Calu3 (cell line): ENCODE results near the gene TRDN. TPM values are rescaled to one million over a fixed set of nuclear protein-coding genes. Genes with fewer than 3 reads are reported as not detected.

Experiments
- BruUV-seq: library from RNA; stranded (reverse); fragments of 400-500 nt; replicated peaks from 2 replicates; lab custom pipeline; 2021; lab: Mats Ljungman, UMichigan
- CTCF ChIA-PET: fragments of 300-600 bp; sonication (Branson Sonifier 250); formaldehyde crosslinking; loops from one replicate; lab custom pipeline; 2022; ENCODE audit warnings: antibody characterized with exemption; lab: Charles Lee
- DNase-seq: peaks from one replicate; pipeline ENCODE4 v3.0.0; 2022
- H3K27ac Mint-ChIP-seq: one replicate; pipeline ENCODE4 v1.8.0; 2022; ENCODE audit warnings: mixed read lengths; ENCODE audit not compliant: unreplicated experiment
- H3K27me3 Mint-ChIP-seq: one replicate; pipeline ENCODE4 v1.8.0; 2022; ENCODE audit warnings: mixed read lengths; ENCODE audit not compliant: unreplicated experiment
- H3K36me3 Mint-ChIP-seq: one replicate; pipeline ENCODE4 v1.8.0; 2022; ENCODE audit warnings: mild to moderate bottlenecking, moderate library complexity, mixed read lengths; ENCODE audit not compliant: insufficient read depth, unreplicated experiment
- H3K4me1 Mint-ChIP-seq: one replicate; pipeline ENCODE4 v1.8.0; 2022; ENCODE audit warnings: mild to moderate bottlenecking, low read depth, mixed read lengths; ENCODE audit not compliant: unreplicated experiment
- H3K4me3 Mint-ChIP-seq: one replicate; pipeline ENCODE4 v1.8.0; 2022; ENCODE audit warnings: mild to moderate bottlenecking, low read depth, moderate library complexity, mixed read lengths; ENCODE audit not compliant: unreplicated experiment
- H3K9me3 Mint-ChIP-seq: one replicate; pipeline ENCODE4 v1.8.0; 2022; ENCODE audit warnings: low read depth, mixed read lengths; ENCODE audit not compliant: unreplicated experiment
- CTCF ChIP-seq: fragments of 200-600 bp; IDR thresholded peaks from one replicate; pipeline ENCODE4 v1.8.0; 2022; ENCODE audit warnings: antibody characterized with exemption; ENCODE audit not compliant: unreplicated experiment
- intact Hi-C: fragments of 100-400 bp; cut with micrococcal nuclease; formaldehyde crosslinking; loops from one replicate; pipeline ENCODE4 v1.10.0; 2022; ENCODE audit not compliant: unreplicated experiment
- total RNA-seq: library from RNA; stranded (reverse); gene quantifications from 2 replicates; pipeline ENCODE4 v1.2.3, GENCODE V29; 2022

The TRDN gene
- total RNA-seq, 1 experiment from 2014 or later: not detected

- DNase-seq: no peak
- intact Hi-C loops: no loop called here
- H3K36me3 Mint-ChIP-seq: no peaks in the 10 kb centered on the region
- no peak overlapping the region for H3K27ac Mint-ChIP-seq
- peaks cover 4% of the 10 kb centered on the region for H3K9me3 Mint-ChIP-seq
- H3K4me3 Mint-ChIP-seq: no peak overlapping the region
- CTCF ChIA-PET: no interaction called here
- no peak for TF ChIP-seq CTCF
- no peaks in the 10 kb centered on the region for H3K27me3 Mint-ChIP-seq
- no peaks in the 10 kb centered on the region for H3K4me1 Mint-ChIP-seq
- no TSS peak for BruUV-seq
Measured at GRCh38 chr6:123661105-123661891, 24.5 kb upstream of the TRDN start.

GRCh38 chr6:123659960-123660748 is 23.4 kb upstream of the TRDN start:
- CTCF ChIA-PET: no interaction called here
- H3K27me3 Mint-ChIP-seq: no peaks in the 10 kb centered on the region
- no peak for DNase-seq
- no peaks in the 10 kb centered on the region for H3K36me3 Mint-ChIP-seq
- no peak overlapping the region for H3K4me3 Mint-ChIP-seq
- no peaks in the 10 kb centered on the region for H3K4me1 Mint-ChIP-seq
- no TSS peak for BruUV-seq
- no peak for TF ChIP-seq CTCF
- intact Hi-C loops: no loop called here
- peaks cover 4% of the 10 kb centered on the region for H3K9me3 Mint-ChIP-seq
- no peak overlapping the region for H3K27ac Mint-ChIP-seq

- no peak for DNase-seq
- intact Hi-C loops: no loop called here
- Mint-ChIP-seq H3K27ac (no peak overlapping the region), H3K27me3 (no peaks in the 10 kb centered on the region), H3K9me3 (peaks cover 4% of the 10 kb centered on the region), H3K4me3 (no peak overlapping the region), H3K36me3 (no peaks in the 10 kb centered on the region), H3K4me1 (no peaks in the 10 kb centered on the region)
- no TSS peak for BruUV-seq
- no peak for TF ChIP-seq CTCF
- CTCF ChIA-PET: no interaction called here
Measured at GRCh38 chr6:123658848-123659247, 22.1 kb upstream of the TRDN start.

GRCh38 chr6:123655521-123656306 is 19.0 kb upstream of the TRDN start:
- no TSS peak for BruUV-seq
- CTCF ChIA-PET: interaction anchor here (0.7 to 1.1 kb wide), 2 partner anchors 9 to 172 kb away, joined by 3 to 5 read pairs; no protein-coding TSS in a partner anchor
- no peaks in the 10 kb centered on the region for H3K36me3 Mint-ChIP-seq
- TF ChIP-seq CTCF: no peak
- H3K27ac Mint-ChIP-seq: no peak overlapping the region
- intact Hi-C loops: no loop called here
- no peaks in the 10 kb centered on the region for H3K9me3 Mint-ChIP-seq
- no peaks in the 10 kb centered on the region for H3K27me3 Mint-ChIP-seq
- no peak for DNase-seq
- H3K4me3 Mint-ChIP-seq: no peak overlapping the region
- H3K4me1 Mint-ChIP-seq: no peaks in the 10 kb centered on the region
